HCT116 (cell line): ENCODE data around the gene ERBB4. TPM values are rescaled to one million over a fixed set of nuclear protein-coding genes. Genes with fewer than 3 reads are reported as not detected.

Source experiments
- ATAC-seq: fragments of 200-7000 bp; cut with Tn5 transposase; 2 replicates; pipeline ENCODE4 v1.9.1; 2020; ENCODE audit warnings: mild to moderate bottlenecking, moderate library complexity
- BruUV-seq: library from RNA; stranded (reverse); fragments of 400-500 nt; replicated peaks from 2 replicates; lab custom pipeline; 2021; lab: Mats Ljungman, UMichigan
- CTCF ChIA-PET: fragments of 300-600 bp; sonication (Branson Sonifier 250); formaldehyde crosslinking; loops from one replicate; lab custom pipeline; 2021; ENCODE audit warnings: antibody characterized with exemption; lab: Charles Lee
- POLR2A ChIA-PET: fragments of 300-600, 350-600 bp; sonication (Branson Sonifier 250); formaldehyde crosslinking; loops from one replicate; lab custom pipeline; 2021; ENCODE audit warnings: antibody characterized with exemption; lab: Charles Lee
- RAD21 ChIA-PET, 2 experiments: fragments of 300-600 bp; sonication (Branson Sonifier 250); formaldehyde crosslinking; loops; one replicate each; lab custom pipeline; 2023; ENCODE audit warnings: low total read pairs in 2 of 2; ENCODE audit not compliant: uncharacterized antibody in 2 of 2, unreplicated experiment in 2 of 2, low non-redundant PET in 1 of 2; lab: Charles Lee
- DNase-seq: peaks from one replicate; pipeline ENCODE4 v3.0.0-alpha.2; 2010; ENCODE audit warnings: low read depth, low spot score
- H2AFZ ChIP-seq: fragments of 200-600 bp; shearing (Covaris generic), sonication (generic); 2 replicates; pipeline ENCODE4 v1.6.1; 2017; ENCODE audit warnings: low read depth, mixed run types, mixed read lengths, antibody characterized with exemption, low read length; ENCODE audit not compliant: poor library complexity, severe bottlenecking
- H3K27ac ChIP-seq: 2 replicates; pipeline ENCODE4 v1.5.1; 2012; ENCODE audit warnings: low read depth, low read length
- H3K27me3 ChIP-seq: fragments of 200-600 bp; sonication (generic); 2 replicates; pipeline ENCODE4 v1.6.1; 2016; ENCODE audit warnings: mixed run types, low read length, mixed read lengths; ENCODE audit not compliant: insufficient read depth
- H3K36me3 ChIP-seq, 2 experiments: fragments of 200-500 bp in 1 of 2; fragments of 200-600 bp in 1 of 2; sonication (Bioruptor generic) in 1 of 2; sonication (generic) in 1 of 2; 2 replicates each; pipeline versions ENCODE4 v1.5.1 to v1.6.1; 2014 to 2016; ENCODE audit warnings: low read length in 2 of 2, inconsistent platforms in 1 of 2, mixed read lengths in 1 of 2, mixed run types in 1 of 2; ENCODE audit not compliant: insufficient read depth in 2 of 2, control insufficient read depth in 1 of 2
- H3K4me1 ChIP-seq, 2 experiments: fragments of 200-600 bp in 1 of 2; sonication (generic) in 1 of 2; 2 replicates each; pipeline versions ENCODE4 v1.5.1 to v1.6.1; 2012 to 2017; ENCODE audit warnings: low read length in 2 of 2, inconsistent platforms in 1 of 2, mild to moderate bottlenecking in 1 of 2, mixed read lengths in 1 of 2, mixed run types in 1 of 2, moderate library complexity in 1 of 2; ENCODE audit not compliant: insufficient read depth in 2 of 2, control insufficient read depth in 1 of 2
- H3K4me2 ChIP-seq: fragments of 200-600 bp; sonication (generic); 2 replicates; pipeline ENCODE4 v1.6.1; 2017; ENCODE audit warnings: mixed run types, low read length, mixed read lengths
- H3K4me3 ChIP-seq, 2 experiments: fragments of 200-600 bp in 1 of 2; sonication (generic) in 1 of 2; replicated peaks in 1 of 2; 2 replicates each; pipeline ENCODE4 v1.5.1; 2011 to 2016; ENCODE audit warnings: low read length in 2 of 2, control low read depth in 1 of 2, low read depth in 1 of 2, mild to moderate bottlenecking in 1 of 2, mixed read lengths in 1 of 2, mixed run types in 1 of 2
- H3K79me2 ChIP-seq: fragments of 200-600 bp; sonication (generic); 2 replicates; pipeline ENCODE4 v1.6.1; 2017; ENCODE audit warnings: mild to moderate bottlenecking, mixed run types, low read length, moderate library complexity, mixed read lengths; ENCODE audit not compliant: insufficient read depth
- H3K9ac ChIP-seq: fragments of 200-600 bp; sonication (generic); 2 replicates; pipeline ENCODE4 v1.6.1; 2016; ENCODE audit warnings: low read length, mixed read lengths
- H3K9me2 ChIP-seq: fragments of 200-600 bp; sonication (generic), shearing (Covaris generic); 2 replicates; pipeline ENCODE4 v1.6.1; 2017; ENCODE audit warnings: mixed run types, mild to moderate bottlenecking, moderate library complexity; ENCODE audit not compliant: insufficient read depth
- H3K9me3 ChIP-seq, 2 experiments: fragments of 200-500 bp in 1 of 2; fragments of 200-600 bp in 1 of 2; sonication (Bioruptor generic) in 1 of 2; sonication (generic) in 1 of 2; 2 replicates each; pipeline ENCODE4 v1.6.1; 2014 to 2017; ENCODE audit warnings: low read length in 2 of 2, mixed read lengths in 2 of 2, inconsistent platforms in 1 of 2, low read depth in 1 of 2, mild to moderate bottlenecking in 1 of 2, mixed run types in 1 of 2, moderate library complexity in 1 of 2; ENCODE audit not compliant: control insufficient read depth in 1 of 2, insufficient read depth in 1 of 2
- H4K20me1 ChIP-seq: fragments of 200-600 bp; sonication (generic), shearing (Covaris generic); 2 replicates; pipeline ENCODE4 v1.6.1; 2017; ENCODE audit warnings: mixed run types, mild to moderate bottlenecking, moderate library complexity; ENCODE audit not compliant: insufficient read depth
- ATF3 ChIP-seq: IDR thresholded peaks from 2 replicates; pipeline ENCODE4 v1.6.1; 2012
- CEBPB ChIP-seq: IDR thresholded peaks from 2 replicates; pipeline ENCODE4 v1.6.1; 2012; ENCODE audit warnings: low read depth
- EZH2 ChIP-seq: fragments of 200-600 bp; sonication (generic); IDR thresholded peaks from 2 replicates; pipeline ENCODE4 v1.6.1; 2017; ENCODE audit warnings: antibody characterized with exemption, mixed run types
- JUND ChIP-seq: IDR thresholded peaks from 2 replicates; pipeline ENCODE4 v1.6.1; 2012
- RAD21 ChIP-seq: IDR thresholded peaks from 2 replicates; pipeline ENCODE4 v1.6.1; 2012; ENCODE audit warnings: low read depth, mild to moderate bottlenecking
- YY1 ChIP-seq: IDR thresholded peaks from 2 replicates; pipeline ENCODE4 v1.6.1; 2011; ENCODE audit warnings: low read length, low read depth, moderate library complexity, mild to moderate bottlenecking; ENCODE audit not compliant: insufficient replicate concordance; ENCODE audit errors: extremely low read depth
- ZFX ChIP-seq: fragments of 450-650 bp; IDR thresholded peaks from 2 replicates; pipeline ENCODE4 v1.6.1; 2017
- ZNF274 ChIP-seq: fragments of 200-500 bp; sonication (Bioruptor generic); IDR thresholded peaks from 2 replicates; pipeline ENCODE4 v1.6.1; 2014; ENCODE audit warnings: mild to moderate bottlenecking, low read depth, low read length, inconsistent platforms
- intact Hi-C: fragments of 100-400 bp; cut with micrococcal nuclease; formaldehyde crosslinking; loops from 2 replicates; pipeline ENCODE4 v1.10.0; 2022
- total RNA-seq: library from RNA; stranded (reverse); gene quantifications from one replicate; pipeline ENCODE4 v1.2.1, GENCODE V29; 2021; ENCODE audit not compliant: unreplicated experiment
- TF ChIP-seq, protein P1 (sequence below), 3 experiments: fragments of 200-600 bp in 1 of 3; sonication (generic) in 1 of 3; IDR thresholded peaks in 2 of 3; conservative IDR thresholded peaks in 1 of 3; 2 replicates each; pipeline ENCODE4 v1.5.1; 2012 to 2017; ENCODE audit warnings: low read depth in 2 of 3, low read length in 2 of 3, antibody characterized with exemption in 1 of 3, borderline replicate concordance in 1 of 3, control low read depth in 1 of 3, mild to moderate bottlenecking in 1 of 3, mixed read lengths in 1 of 3, mixed run types in 1 of 3, moderate library complexity in 1 of 3; ENCODE audit not compliant: insufficient read depth in 1 of 3
- TF ChIP-seq, protein P2 (sequence below): IDR thresholded peaks from 2 replicates; pipeline ENCODE4 v1.6.1; 2012; ENCODE audit warnings: low read depth

The ERBB4 gene
- total RNA-seq, 1 experiment from 2014 or later: 0.10 TPM

- no peak overlapping the region for H3K4me2 ChIP-seq
- no peaks in the 10 kb centered on the region for H3K4me1 ChIP-seq
- no peaks in the 10 kb centered on the region for H3K36me3 ChIP-seq
- H3K9me2 ChIP-seq: no peaks in the 10 kb centered on the region
- ChIA-PET RAD21 (interaction anchor here (0.7 to 1.1 kb wide), 2 partner anchors 775 to 823 kb away, joined by 3 read pairs; no protein-coding TSS in a partner anchor), CTCF (interaction anchor here (0.7 to 2.6 kb wide), 12 partner anchors 13 to 824 kb away, joined by 3 to 12 read pairs (median 3); no protein-coding TSS in a partner anchor), POLR2A (no interaction called here)
- intact Hi-C loops: loop anchor here (1.0 to 10.0 kb wide), 5 partner anchors 399 to 822 kb away; no protein-coding TSS in a partner anchor
- TF ChIP-seq, protein P1, sequence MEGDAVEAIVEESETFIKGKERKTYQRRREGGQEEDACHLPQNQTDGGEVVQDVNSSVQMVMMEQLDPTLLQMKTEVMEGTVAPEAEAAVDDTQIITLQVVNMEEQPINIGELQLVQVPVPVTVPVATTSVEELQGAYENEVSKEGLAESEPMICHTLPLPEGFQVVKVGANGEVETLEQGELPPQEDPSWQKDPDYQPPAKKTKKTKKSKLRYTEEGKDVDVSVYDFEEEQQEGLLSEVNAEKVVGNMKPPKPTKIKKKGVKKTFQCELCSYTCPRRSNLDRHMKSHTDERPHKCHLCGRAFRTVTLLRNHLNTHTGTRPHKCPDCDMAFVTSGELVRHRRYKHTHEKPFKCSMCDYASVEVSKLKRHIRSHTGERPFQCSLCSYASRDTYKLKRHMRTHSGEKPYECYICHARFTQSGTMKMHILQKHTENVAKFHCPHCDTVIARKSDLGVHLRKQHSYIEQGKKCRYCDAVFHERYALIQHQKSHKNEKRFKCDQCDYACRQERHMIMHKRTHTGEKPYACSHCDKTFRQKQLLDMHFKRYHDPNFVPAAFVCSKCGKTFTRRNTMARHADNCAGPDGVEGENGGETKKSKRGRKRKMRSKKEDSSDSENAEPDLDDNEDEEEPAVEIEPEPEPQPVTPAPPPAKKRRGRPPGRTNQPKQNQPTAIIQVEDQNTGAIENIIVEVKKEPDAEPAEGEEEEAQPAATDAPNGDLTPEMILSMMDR (IDR thresholded peaks at IDR 0.05 in 2 of 3, conservative IDR thresholded peaks at IDR 0.05 in 1 of 3; ENCODE audit: borderline replicate concordance in 1 of 3, insufficient read depth in 1 of 3, low read depth in 2 of 3, low read length in 2 of 3): peak; percentile 70 to 90 (median 88)
- TF ChIP-seq, protein P2, sequence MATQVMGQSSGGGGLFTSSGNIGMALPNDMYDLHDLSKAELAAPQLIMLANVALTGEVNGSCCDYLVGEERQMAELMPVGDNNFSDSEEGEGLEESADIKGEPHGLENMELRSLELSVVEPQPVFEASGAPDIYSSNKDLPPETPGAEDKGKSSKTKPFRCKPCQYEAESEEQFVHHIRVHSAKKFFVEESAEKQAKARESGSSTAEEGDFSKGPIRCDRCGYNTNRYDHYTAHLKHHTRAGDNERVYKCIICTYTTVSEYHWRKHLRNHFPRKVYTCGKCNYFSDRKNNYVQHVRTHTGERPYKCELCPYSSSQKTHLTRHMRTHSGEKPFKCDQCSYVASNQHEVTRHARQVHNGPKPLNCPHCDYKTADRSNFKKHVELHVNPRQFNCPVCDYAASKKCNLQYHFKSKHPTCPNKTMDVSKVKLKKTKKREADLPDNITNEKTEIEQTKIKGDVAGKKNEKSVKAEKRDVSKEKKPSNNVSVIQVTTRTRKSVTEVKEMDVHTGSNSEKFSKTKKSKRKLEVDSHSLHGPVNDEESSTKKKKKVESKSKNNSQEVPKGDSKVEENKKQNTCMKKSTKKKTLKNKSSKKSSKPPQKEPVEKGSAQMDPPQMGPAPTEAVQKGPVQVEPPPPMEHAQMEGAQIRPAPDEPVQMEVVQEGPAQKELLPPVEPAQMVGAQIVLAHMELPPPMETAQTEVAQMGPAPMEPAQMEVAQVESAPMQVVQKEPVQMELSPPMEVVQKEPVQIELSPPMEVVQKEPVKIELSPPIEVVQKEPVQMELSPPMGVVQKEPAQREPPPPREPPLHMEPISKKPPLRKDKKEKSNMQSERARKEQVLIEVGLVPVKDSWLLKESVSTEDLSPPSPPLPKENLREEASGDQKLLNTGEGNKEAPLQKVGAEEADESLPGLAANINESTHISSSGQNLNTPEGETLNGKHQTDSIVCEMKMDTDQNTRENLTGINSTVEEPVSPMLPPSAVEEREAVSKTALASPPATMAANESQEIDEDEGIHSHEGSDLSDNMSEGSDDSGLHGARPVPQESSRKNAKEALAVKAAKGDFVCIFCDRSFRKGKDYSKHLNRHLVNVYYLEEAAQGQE: no peak
- TF ChIP-seq YY1: no peak
- no peak for TF ChIP-seq ATF3
- TF ChIP-seq ZNF274: no peak
- no peak for TF ChIP-seq JUND
- no peak for TF ChIP-seq EZH2
- no peak for TF ChIP-seq ZFX
- TF ChIP-seq CEBPB: no peak
- TF ChIP-seq RAD21: peak; percentile 85
- ATAC-seq: peak; percentile 95
- H4K20me1 ChIP-seq: no peaks in the 10 kb centered on the region
- peak overlapping the region; percentile 8 for H2AFZ ChIP-seq
- no peaks in the 10 kb centered on the region for H3K9me3 ChIP-seq
- H3K4me3 ChIP-seq: no peak overlapping the region
- H3K9ac ChIP-seq: no peak overlapping the region
- BruUV-seq: no TSS peak
- H3K27me3 ChIP-seq: no peaks in the 10 kb centered on the region
- peak; percentile 51 for DNase-seq
- H3K27ac ChIP-seq: no peak overlapping the region
- H3K79me2 ChIP-seq: no peaks in the 10 kb centered on the region
Observed at GRCh38 chr2:211745295-211746097, 793.1 kb downstream of the ERBB4 start.
